Breast epithelium (tissue), 3 donors: ENCODE results near the gene UNC5A.

ENCODE experiments used
- POLR2AphosphoS5 ChIP-seq, 3 donors: sonication (generic); formaldehyde crosslinking; IDR thresholded peaks; one replicate each; pipeline ENCODE4 v1.6.1; 2017; ENCODE audit warnings: antibody characterized with exemption in 3 of 3
- TF ChIP-seq, protein P1 (sequence below), 3 donors: fragments of 450-650 bp; IDR thresholded peaks; one replicate each; pipeline ENCODE4 v1.5.1; 2016 to 2017; ENCODE audit warnings: antibody characterized with exemption in 3 of 3, mild to moderate bottlenecking in 3 of 3, moderate library complexity in 3 of 3

DNA sequence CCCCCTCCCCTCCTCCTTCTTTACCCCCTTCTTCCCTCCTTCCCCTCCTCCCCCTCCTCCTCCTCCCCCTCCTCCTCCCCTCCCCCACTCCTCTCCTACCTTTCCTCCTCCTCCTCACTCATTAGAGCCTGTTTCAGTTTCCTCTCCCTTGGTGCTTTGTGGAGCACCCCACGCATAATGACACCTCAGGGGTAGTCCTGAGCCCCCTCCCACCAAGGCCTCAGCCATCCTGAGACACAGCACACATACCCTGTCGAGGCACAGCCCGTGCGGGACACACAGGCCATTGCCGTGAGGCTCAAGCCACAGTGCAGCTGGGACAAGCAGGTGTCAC is 53.4 kb downstream of the UNC5A start:
- TF ChIP-seq POLR2AphosphoS5 (IDR thresholded peaks at IDR 0.05): no peak
- TF ChIP-seq, protein P1, sequence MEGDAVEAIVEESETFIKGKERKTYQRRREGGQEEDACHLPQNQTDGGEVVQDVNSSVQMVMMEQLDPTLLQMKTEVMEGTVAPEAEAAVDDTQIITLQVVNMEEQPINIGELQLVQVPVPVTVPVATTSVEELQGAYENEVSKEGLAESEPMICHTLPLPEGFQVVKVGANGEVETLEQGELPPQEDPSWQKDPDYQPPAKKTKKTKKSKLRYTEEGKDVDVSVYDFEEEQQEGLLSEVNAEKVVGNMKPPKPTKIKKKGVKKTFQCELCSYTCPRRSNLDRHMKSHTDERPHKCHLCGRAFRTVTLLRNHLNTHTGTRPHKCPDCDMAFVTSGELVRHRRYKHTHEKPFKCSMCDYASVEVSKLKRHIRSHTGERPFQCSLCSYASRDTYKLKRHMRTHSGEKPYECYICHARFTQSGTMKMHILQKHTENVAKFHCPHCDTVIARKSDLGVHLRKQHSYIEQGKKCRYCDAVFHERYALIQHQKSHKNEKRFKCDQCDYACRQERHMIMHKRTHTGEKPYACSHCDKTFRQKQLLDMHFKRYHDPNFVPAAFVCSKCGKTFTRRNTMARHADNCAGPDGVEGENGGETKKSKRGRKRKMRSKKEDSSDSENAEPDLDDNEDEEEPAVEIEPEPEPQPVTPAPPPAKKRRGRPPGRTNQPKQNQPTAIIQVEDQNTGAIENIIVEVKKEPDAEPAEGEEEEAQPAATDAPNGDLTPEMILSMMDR (IDR thresholded peaks at IDR 0.05): no peak
